HS-27A (cell line): Measurements from ENCODE around the gene ZFP36L2.

Experiments used
- DNase-seq: peaks from one replicate; pipeline ENCODE4 v3.0.0-alpha.2; 2012; ENCODE audit warnings: low read depth, missing footprints

Gene ZFP36L2

DNA sequence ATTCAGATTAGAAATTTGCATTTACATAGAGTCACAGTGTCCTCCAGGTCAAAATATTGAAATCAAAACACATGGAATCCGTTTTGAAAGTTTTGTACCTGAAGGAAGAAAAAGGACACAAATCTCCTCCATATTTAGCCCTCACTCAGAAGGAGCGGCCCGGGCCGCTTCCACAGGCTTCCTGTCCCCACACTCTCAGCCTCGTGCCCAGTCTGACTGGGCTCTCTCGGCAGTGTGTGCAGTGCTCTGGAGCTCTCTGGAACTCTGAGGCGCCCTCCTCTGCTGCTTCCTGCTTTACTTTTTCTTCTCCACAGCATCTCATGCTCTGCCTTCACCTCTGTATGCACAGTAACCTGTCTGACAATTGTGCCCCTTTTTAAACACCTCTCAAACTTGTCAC lies 22.2 kb upstream of the ZFP36L2 start:
- DNase-seq = no peak

DNA sequence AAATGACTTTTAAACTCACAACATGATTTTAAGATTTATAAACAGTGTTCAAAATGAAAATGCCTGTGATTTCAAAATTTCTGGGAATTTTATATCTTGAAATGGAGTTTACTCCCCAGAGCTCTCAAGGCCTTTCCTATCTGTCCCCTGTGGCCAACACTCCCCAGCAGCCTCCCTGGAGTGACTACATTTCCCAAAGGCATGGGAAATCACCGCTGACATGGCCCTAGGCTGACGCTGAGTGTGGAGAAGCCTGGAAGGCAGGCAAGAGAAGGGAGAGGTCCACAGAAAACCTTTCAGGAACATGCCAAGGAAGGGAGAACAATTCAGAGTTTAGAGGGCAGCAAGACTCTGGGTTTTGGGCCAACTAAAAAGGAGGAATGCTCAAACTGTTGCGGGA lies 20.2 kb upstream of the ZFP36L2 start:
- DNase-seq = no peak

DNA sequence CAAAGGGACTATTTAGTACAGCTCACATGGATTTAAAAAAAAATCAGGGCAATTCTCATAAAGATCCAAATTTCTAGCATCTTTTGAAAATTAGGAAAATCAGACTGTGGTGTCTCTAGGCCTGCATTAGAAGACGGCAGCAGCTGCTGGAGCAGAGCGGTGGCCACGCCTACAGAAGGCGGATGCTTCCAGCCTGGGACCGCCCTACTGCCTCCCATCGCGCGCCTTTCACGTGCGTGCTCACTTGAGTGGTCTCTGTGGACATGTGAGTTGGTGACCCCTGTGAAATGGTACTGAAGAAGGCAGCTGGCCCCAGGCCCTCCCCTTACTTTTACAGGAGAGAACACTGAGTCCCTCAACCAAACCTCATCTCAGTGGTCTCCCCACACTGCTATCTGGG lies 15.2 kb upstream of the ZFP36L2 start:
- DNase-seq = no peak

DNA sequence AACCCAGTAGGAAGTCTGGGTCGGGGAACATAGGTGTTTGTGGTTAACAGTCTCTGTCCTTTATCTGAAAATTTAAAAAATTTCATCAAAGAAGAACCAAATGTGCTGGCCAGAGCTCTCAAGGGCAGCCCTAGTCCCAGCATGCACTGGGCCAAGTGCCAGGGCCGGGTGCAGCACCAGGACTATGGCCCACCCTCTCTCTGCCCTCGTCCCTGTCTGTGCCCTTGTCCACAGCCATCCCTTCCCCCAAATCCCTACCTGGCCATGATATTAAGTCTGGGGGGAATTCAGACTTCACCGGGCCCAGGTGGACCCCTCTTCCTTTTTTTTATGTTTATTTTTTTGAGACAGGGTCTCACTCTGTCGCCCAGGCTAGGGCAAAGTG lies 14.4 kb upstream of the ZFP36L2 start:
- DNase-seq = no peak

DNA sequence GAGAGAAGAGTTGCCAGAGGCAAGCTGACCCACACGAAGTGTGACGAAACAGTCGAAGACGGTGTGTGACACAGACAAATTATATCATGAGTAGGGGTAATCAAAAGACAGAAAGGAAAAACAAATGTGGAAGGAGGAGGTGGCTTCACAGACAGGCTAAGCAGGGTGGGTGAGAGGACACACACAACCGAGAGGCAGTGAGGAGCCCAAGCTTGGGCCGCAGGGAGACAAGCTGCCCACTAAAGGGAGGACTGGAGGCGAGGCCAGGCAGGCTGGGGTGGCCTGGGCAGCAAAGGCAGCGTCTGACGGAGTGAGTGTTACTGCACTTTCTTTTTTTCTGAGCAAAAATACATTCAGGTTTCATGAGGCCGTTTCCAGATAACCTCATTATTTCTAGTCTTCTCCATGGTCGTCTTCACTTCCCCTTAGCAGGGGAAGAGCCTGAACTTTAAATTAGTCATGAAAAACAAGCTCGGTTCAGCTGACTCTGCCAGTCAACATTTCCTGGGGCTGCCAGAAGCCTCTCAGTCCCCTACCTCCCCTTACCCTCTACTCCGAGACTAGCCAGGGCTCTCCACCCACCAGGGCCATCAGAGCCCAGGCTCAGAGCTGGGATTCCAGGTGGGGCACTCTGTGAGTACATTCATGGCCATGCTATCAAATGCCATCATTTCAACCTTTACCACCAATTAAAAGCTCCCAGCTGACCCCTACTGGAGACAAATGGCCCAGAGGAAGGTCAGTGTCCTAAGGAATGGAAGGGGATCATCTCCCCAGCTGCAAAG lies 13.8 kb upstream of the ZFP36L2 start:
- DNase-seq = no peak

DNA sequence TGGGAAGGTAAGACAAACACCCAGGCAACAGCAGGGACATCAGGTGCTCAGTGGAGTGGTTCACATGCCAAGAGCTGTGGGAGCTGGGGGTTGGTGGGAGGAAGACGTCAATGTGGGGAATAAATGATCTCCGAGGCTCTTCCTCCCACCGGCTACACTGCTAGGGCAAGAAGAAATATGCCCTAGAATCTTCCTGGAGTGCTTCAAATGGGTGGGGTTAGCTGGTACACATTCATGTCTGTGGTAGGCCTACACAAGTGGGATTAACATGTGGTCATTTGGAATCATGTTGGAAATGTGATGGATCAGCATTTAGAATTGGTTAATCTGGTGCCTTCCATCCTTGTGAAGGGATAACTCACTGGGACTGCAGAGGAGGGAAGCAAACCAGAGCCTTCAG lies 12.4 kb upstream of the ZFP36L2 start:
- no peak for DNase-seq

DNA sequence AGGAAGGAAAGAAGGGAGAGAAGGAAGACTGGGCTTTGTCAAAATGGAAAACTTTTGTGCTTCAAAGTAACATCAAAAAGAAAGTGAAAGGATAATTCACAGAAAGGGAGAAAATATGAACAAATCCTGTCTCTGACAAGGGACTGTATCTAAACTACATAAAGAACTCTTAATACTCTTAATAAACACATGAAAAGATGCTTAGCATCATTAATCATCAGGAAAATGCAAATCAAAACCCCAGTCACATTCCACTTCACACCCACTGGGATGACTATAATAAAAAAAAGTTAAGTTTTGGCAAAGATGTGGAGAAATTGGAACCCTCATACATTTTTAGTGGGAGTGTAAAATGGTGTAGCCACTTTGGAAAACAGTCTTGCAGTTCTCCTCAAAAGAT lies 11.8 kb upstream of the ZFP36L2 start:
- no peak for DNase-seq

DNA sequence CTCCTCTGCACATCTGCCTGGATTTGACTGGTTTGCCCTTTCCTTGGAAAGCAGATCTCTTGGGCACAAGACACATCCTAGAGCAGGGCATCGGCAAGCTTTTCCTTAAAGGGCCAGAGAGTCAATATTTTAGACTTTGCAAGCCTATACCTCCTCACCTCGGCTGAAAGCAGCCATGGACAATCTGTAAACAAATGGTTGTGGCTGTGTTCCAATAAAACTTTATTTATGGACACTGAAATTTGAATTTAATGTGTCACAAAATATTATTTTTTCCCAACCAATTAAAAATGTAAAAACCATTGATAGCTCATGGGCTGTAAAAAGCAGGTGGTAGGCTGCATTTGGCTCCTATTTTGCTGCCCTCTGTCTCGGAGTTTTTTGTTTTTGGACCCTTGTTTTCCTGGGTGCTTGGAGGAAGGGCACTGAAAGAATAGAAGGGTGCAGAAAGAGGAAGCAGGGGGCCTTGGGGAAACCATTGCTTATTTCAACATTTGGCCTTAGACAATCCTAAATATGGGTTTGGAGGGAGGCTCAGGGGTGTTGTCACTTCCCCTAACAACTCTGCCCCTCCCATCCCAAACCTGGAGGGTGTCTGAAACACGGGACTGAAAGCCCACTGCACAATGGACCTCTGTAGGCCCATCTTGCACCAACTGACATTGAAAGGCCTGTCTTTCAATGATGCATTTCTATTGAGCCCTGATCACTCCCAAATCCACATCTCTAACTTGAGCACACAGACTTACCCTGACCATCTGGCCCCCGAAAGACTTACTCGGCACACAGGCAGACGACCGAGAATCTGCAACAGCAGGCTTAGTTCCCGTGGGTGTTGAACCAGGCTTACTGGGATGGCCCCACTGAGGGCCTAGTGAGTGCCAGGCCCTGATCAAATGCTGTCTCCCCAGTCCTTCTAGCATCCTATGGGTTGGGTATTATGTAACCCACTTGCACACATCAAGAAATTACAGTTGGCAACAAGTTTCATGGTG lies 7.1 kb upstream of the ZFP36L2 start:
- DNase-seq = no peak

DNA sequence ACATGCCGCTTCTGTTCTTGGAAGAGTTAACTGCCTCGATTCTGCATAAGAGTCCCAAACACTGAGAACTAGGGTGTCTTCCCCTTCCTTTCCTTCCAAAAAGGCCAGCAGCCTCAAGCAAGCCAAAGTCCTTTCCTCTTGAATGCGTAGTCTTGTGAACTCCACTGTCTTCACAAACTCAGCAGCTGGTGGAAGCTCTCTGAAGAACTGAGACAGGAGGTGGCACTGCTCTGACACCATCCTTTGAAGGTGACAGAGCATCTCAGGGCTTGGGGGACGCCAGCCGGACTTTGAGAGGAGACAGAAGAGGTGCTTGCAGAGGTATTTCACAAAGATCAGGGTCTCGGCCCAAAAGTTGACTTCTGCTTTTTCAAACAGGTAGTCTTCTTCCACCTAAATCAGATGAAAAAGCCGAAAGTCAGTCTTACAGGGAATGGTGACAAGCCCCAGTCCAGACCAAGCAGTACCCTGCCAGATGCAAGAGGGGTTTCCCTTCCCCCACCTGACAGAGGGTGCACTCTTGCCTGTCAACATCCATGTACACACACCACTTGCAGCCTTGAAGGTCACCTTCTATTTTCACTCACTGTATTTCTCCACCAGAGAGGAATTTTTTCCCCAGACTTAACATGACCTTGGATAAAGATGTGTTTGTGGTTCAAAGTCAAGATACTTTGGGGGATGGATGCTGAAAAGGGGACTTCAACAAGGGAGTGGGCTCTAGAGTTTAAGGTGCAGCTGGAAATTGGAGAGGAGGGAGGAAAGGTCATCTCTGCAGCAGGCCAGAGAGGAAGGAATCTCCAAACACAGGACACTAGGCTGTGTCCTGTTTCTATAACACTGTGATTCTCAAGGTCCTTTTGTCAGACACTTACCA lies 4.8 kb upstream of the ZFP36L2 start:
- no peak for DNase-seq

DNA sequence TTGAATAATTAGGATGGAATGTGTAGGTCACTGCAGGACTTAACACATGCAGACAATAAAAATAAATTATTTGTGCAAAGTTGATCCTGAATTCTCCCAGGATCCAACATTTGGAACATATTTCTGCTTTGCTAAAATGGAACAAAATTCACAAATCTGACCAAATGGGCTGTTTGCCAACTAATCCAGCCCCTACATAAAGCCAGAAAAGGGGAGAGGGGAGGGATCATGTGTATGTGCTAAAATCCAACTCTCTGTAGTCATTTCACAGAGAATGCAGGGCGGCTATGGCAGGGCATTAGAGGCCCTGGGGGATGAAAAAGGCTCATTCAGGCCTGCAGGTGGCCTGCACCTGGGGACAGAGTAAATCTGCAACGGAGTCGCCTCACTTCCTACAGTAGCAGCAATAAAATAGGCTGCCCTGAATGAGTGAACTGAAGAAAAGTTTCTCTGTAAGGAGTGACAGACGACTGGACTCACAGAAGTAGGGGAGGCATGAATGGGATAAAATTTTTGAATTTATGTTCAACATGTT lies 4.0 kb upstream of the ZFP36L2 start:
- no peak for DNase-seq

DNA sequence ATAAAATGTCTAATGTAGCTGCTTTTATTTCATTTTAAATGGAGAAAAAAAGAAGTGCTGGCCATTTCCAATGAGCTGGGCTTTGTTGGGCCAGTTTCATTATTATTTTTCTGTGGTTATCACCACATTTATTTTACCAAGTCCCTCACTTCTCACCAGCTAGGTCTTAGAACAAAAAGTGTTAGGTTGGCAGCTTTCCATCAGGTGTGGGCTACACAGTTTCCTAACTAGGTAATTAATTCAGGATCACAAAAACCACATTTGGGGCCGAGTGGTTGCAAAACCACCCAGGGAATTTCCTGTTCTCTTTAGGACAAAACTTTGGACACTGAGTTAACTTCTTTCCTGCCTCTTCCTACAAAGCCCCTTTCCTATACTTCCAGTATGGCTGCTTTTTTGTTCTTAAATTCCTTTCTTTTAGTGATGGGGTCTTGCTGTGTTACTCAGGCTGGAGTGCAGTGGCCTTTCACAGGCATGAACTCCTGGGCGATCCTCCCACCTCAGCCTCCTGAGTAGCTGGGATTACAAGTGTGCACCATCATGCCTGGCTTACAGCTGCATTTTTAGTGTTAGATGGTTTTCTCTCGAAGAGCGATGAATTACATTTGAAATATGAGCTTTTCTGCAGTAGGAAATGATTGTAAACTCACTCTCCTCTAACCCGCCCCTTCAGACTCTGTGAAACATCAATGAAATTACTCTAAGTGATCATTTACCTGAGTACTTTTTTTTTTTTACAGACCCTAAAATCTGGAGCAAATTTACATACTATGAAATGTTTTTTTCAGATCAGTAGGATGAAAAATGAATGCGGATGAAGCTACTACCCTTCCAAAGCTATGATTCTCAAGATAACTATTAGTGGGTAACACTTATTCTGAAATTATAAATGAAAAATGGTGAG lies 2.6 kb upstream of the ZFP36L2 start:
- DNase-seq = no peak

DNA sequence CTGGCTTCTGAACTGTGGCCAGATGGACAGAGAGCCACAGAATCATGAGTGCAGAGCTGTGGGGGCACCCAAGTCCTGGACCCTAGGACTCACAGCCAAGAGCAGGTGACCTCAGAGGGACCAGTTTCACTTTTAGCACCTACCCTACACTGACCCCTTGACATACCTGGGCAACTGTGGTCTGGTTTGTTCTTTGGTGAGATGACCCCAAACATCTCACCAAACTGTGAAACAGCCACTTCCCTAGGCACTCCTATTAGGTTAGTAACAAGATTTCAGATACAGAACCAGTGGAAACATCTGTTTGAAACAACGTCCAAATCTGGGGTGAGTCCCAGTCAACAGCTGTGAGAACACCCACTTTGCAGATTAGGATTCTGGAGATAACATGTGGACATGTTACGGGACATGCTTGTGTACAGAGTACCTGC lies 1.9 kb upstream of the ZFP36L2 start:
- DNase-seq = no peak

DNA sequence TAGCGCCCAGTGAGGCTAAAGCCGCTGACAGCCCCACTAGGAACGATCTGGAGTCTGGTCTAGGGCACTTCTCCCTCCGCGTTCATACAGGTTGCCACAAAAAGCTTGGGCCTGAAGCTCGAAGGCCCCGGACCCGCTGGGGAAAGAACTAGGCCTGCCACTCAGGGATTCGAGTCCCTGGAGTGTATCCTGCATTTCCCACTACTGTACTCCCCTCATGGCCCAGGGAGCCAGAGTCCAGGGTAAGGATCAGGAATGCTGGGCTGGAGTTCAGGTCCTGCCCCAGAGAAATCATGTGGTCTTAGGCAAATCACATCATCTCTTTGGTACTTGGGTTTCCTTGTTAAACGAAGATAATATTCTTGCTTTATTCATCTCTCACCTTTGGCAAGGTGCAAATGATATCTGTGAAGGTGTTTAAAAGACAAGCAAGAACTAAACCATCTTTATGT lies 1.4 kb upstream of the ZFP36L2 start:
- DNase-seq = no peak

DNA sequence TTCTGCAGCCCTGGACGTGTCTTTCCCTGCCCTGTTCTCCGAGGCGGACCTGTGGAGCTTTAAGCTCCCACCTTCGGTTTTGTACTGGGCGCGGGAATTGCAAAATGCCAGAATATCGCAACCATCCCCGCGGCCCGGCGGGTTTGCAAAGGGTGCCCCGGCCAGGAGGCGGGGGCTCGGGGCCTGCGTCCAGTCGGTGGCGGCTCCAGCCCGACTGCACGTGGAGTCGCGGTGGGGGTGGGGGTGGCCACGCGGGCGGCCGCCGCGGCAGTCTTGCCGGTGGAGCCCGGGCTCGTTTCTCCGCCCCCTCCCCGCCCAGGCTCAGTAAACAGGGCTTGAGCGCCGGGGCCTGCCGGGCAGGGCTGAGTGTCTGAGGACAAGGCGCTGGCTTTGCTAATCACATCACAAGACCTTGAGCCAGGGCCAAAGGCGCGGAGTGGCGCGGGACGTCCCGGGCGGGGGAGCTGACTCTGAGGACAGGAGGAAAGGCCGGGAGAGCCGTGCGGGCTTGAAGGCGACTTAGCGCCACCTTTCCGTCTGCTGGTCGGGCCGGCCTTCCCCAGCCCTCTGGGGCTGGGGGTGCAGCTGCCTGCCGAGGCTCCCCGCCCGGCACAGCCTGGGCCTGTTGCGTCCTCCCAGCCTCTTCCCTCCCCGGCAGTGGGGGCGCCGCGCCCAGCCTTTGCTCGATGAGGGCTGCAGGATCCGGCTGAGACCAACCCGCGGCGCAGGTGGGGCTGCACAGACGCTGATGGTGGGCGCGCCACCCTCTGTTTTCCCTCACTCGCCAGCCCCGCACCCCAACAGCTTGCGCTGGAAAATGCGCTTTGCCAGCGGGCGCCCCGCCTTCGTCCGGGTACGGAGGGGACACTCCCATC lies 786 bp upstream of the ZFP36L2 start:
- DNase-seq = no peak

DNA sequence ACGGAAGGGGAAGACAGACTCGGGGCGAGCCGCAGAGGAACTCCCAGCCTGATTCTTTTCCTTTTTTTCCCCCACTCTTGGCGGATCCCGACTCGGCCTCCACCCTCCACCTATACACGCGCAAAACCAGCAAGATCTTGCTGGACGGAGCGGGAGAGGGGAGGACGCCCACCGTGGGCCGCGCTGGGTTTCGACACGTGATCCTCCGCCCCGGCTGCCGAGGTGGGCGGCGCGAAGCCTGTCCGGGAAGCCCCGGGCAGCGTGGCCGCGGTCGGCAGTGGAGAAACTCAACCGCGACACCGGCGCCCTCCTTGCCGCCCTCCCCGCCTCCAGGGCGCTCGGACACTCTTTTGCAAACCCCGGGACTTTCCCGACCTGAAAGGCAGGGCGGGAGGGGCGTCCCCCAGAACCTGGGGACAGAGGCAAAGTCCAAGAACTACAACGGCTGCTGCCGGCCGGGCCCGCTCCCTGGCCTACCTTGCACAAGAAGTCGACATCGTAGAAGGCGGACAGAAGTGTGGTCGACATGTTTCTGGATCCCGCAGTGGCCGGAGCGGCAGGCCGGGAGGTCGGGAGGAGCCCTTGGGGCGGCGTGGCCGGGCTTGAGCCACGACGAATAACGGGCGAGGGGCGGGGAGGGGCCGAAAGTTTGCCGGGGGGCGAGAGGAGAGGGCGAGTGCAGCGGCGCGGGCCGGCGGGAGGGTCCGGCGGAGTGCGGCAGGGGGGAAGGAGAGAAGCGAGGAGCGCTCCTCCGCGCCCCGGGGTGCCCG lies 433 bp downstream of the ZFP36L2 start:
- DNase-seq = no peak

DNA sequence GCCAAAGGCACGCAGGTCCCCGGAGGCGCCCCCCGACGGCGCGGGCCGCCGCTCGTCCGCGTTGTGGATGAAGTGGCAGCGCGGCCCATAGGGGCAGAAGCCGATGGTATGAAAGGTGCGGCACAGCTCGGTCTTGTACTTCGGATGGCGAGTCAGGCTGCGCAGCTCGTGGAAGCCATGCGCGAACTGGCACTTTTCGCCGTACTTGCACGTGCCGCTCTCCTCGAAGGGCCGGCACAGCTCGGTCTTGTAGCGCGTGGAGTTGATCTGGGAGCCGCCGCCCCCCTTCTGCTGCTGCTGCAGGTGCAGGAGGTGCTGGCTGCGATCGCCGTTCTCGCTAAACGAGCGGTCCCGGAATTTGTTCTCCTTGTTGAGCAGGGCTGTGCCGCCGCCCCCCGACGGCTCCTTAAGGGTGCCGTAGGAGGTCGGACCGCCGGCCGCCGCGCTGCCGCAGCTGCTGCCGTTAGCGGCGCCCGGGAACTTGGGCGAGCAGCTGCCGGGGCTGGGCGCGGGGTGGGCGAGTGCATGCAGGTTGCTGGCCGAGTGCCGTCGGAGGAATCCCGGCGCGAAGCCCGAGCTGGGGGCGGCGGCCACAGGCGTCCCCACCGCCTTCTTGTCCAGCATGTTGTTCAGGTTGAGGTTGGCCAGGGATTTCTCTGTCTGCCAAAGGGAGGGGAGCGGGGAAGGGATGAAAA lies 1.2 kb downstream of the ZFP36L2 start:
- no peak for DNase-seq

DNA sequence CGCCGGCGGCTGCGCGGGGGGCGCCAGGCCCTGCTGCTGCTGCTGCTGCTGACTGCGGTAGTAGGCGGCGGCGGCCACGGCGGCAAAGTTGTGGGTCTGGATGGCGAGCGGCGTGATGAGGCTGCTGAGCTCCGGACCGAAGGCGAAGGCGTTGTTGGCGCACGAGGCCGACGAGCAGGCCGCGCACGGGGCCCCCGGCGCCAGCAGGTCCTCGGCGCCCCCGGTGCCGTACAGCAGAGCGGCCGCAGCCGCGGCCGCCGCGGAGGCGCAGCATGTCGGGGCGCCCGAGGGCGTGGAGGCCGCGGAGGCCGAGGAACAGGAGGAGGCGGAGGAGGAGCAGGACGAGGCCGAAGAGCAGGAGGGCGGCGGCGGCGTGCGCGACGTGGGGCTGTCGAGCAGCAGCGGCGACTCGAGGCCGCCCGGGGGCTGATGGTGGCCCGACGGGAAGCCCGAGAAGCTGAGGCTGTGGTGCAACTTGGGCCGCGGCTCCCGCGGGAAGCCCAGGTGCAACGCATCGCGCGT lies 1.8 kb downstream of the ZFP36L2 start:
- DNase-seq = no peak

DNA sequence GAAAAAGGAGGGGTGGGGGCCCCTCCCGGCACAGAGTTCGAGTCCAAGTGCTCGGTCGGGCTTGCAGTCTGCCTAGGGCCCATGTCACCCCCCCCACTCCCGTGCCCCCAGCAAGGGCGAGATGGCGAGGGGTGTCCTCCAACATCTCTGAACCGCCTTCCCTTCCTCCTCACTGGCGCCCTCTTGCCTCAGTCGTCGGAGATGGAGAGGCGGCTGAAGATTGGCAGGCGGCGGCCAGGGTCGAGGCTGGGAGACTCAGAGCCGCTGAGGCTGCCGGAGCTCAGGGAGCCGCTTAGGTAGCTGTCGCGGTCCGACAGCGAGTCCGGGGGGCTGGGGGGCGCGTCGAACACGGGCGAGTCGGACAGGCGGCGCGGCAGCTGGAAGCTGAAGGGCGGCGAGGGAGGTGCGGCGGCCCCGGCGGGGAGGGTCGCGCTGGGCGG lies 2.3 kb downstream of the ZFP36L2 start:
- no peak for DNase-seq
